ENCODE data around the gene TAF15. TPM values are rescaled to one million over a fixed set of nuclear protein-coding genes. Genes with fewer than 3 reads are reported as not detected.

Gene TAF15
- total RNA-seq, 1 experiment from 2014 or later = 202 TPM

DNA sequence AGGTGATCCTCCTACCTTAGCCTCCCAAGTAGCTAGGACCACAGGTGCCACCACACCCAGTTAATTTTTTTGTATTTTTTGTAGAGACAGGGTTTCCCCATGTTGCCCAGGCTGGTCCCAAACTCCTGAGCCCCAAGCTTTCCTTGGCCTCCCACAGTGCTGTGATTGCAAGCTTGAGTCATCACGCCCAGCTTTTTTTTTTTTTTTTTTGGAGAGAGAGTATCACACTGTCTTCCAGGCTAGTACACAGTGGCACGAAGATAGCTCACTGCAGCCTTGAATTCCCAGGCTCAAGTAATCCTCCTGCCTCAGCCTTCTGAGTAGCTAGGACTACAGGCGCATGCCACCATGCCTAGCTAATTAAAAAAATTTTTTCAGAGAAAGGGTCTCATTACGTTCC is 32.2 kb downstream of the TAF15 start:
- BruUV-seq (replicated peaks) = no TSS peak
- H3F3A ChIP-seq (ENCODE audit: insufficient read depth, low read depth) = peaks cover 43% of the 10 kb centered on the region
- no peak overlapping the region for H3K4me3 ChIP-seq
- H3K36me3 ChIP-seq (ENCODE audit: low read depth) = peaks cover 54% of the 10 kb centered on the region
- intact Hi-C loops (cut with micrococcal nuclease; ENCODE audit: unreplicated experiment) = no loop called here
- POLR2A ChIA-PET (ENCODE audit: unreplicated experiment) = interaction anchor here (0.6 kb wide), 1 partner anchor 92 kb away, joined by 10 read pairs; no protein-coding TSS in a partner anchor
- CTCF ChIA-PET = interaction anchor here (0.5 kb wide), 1 partner anchor 24 kb away, joined by 3 read pairs; no protein-coding TSS in a partner anchor
- no peak overlapping the region for H3K27ac ChIP-seq
- H3K4me2 ChIP-seq = no peak overlapping the region
- no peak for DNase-seq
- H3K9me2 ChIP-seq (ENCODE audit: insufficient read depth) = no peaks in the 10 kb centered on the region
- no peaks in the 10 kb centered on the region for H3K9me3 ChIP-seq (ENCODE audit: insufficient read depth, low read depth)
- no peaks in the 10 kb centered on the region for H3K79me2 ChIP-seq (ENCODE audit: low read depth)
- no peaks in the 10 kb centered on the region for H3K27me3 ChIP-seq (ENCODE audit: insufficient read depth, low read depth)
- no peak overlapping the region for H2AFZ ChIP-seq
- no peaks in the 10 kb centered on the region for H3K4me1 ChIP-seq (replicated peaks; ENCODE audit: insufficient read depth)
- TF ChIP-seq CTCF (conservative IDR thresholded peaks at IDR 0.05) (no peak), EZH2 (IDR thresholded peaks at IDR 0.05; ENCODE audit: low read depth) (no peak)
- H4K20me1 ChIP-seq (ENCODE audit: insufficient read depth) = peaks cover 57% of the 10 kb centered on the region

DNA sequence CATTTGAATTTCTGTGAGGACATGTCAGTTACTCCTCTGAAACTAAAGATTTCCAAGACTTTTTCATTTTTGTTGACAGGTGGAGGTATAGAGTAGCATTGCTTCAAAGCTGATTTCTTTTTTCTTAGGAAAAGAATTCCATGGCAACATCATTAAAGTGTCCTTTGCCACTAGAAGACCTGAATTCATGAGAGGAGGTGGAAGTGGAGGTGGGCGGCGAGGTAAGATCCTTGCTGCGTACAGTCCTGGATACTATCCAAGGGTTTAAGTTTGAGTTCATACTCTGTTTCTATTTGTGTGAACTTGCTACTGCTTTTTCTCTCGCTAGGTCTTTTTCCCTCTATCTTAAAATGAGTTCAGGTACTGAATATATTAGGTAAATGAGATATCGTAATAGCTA is 33.0 kb downstream of the TAF15 start:
- no peak for DNase-seq
- H3K36me3 ChIP-seq (ENCODE audit: low read depth) = peaks cover 50% of the 10 kb centered on the region
- H3K79me2 ChIP-seq (ENCODE audit: low read depth) = no peaks in the 10 kb centered on the region
- no peak overlapping the region for H3K27ac ChIP-seq
- no peaks in the 10 kb centered on the region for H3K9me2 ChIP-seq (ENCODE audit: insufficient read depth)
- CTCF ChIA-PET = interaction anchor here (0.6 kb wide), 1 partner anchor 76 kb away, joined by 3 read pairs; no protein-coding TSS in a partner anchor
- intact Hi-C loops (cut with micrococcal nuclease; ENCODE audit: unreplicated experiment) = no loop called here
- H3K4me2 ChIP-seq = no peak overlapping the region
- peaks cover 63% of the 10 kb centered on the region for H4K20me1 ChIP-seq (ENCODE audit: insufficient read depth)
- no TSS peak for BruUV-seq (replicated peaks)
- H2AFZ ChIP-seq = no peak overlapping the region
- H3K27me3 ChIP-seq (ENCODE audit: insufficient read depth, low read depth) = no peaks in the 10 kb centered on the region
- no peaks in the 10 kb centered on the region for H3K9me3 ChIP-seq (ENCODE audit: insufficient read depth, low read depth)
- H3K4me1 ChIP-seq (replicated peaks; ENCODE audit: insufficient read depth) = no peaks in the 10 kb centered on the region
- TF ChIP-seq CTCF (conservative IDR thresholded peaks at IDR 0.05) = no peak
- no peak for TF ChIP-seq EZH2 (IDR thresholded peaks at IDR 0.05; ENCODE audit: low read depth)
- POLR2A ChIA-PET (ENCODE audit: unreplicated experiment) = no interaction called here
- no peak overlapping the region for H3K4me3 ChIP-seq
- H3F3A ChIP-seq (ENCODE audit: insufficient read depth, low read depth) = peaks cover 43% of the 10 kb centered on the region

DNA sequence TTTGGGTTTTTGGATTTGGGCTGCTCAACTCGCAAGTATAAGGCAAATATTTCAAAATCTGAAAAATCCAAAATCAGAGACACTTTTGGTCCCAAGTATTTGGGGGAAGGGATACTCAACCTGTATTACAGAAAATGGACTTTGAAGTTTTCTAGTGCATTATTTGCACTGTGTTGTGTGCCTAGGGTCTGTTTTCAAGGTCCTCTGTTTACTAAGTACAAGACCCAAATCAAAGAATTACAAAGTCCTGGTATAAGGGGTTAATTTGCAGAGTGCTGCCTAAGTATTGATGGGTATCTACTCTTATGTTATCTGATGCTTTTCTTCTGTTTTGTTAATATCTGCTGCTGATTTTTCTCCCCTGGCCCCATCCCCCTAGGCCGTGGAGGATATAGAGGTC is 34.4 kb downstream of the TAF15 start:
- Histone ChIP-seq H2AFZ (no peak overlapping the region), H3K4me3 (no peak overlapping the region), H3K36me3 (ENCODE audit: low read depth) (peaks cover 46% of the 10 kb centered on the region), H3K9me2 (ENCODE audit: insufficient read depth) (no peaks in the 10 kb centered on the region), H3K27me3 (ENCODE audit: insufficient read depth, low read depth) (no peaks in the 10 kb centered on the region), H4K20me1 (ENCODE audit: insufficient read depth) (peaks cover 64% of the 10 kb centered on the region), H3K27ac (no peak overlapping the region), H3F3A (ENCODE audit: insufficient read depth, low read depth) (peaks cover 48% of the 10 kb centered on the region; the same call in 1 of the 2 replicates), H3K4me2 (no peak overlapping the region), H3K4me1 (replicated peaks; ENCODE audit: insufficient read depth) (no peaks in the 10 kb centered on the region), H3K9me3 (ENCODE audit: insufficient read depth, low read depth) (no peaks in the 10 kb centered on the region), H3K79me2 (ENCODE audit: low read depth) (no peaks in the 10 kb centered on the region)
- intact Hi-C loops (cut with micrococcal nuclease; ENCODE audit: unreplicated experiment) = no loop called here
- BruUV-seq (replicated peaks) = no TSS peak
- CTCF ChIA-PET = no interaction called here
- TF ChIP-seq EZH2 (IDR thresholded peaks at IDR 0.05; ENCODE audit: low read depth) (no peak), CTCF (conservative IDR thresholded peaks at IDR 0.05) (no peak)
- no peak for DNase-seq
- POLR2A ChIA-PET (ENCODE audit: unreplicated experiment) = no interaction called here

Data from PC-9 (cell line).